ENCODE data around the gene NECTIN1. TPM values are rescaled to one million over a fixed set of nuclear protein-coding genes. Genes with fewer than 3 reads are reported as not detected.

Gene NECTIN1
- total RNA-seq, 1 experiment from 2014 or later: 19.9 TPM

DNA sequence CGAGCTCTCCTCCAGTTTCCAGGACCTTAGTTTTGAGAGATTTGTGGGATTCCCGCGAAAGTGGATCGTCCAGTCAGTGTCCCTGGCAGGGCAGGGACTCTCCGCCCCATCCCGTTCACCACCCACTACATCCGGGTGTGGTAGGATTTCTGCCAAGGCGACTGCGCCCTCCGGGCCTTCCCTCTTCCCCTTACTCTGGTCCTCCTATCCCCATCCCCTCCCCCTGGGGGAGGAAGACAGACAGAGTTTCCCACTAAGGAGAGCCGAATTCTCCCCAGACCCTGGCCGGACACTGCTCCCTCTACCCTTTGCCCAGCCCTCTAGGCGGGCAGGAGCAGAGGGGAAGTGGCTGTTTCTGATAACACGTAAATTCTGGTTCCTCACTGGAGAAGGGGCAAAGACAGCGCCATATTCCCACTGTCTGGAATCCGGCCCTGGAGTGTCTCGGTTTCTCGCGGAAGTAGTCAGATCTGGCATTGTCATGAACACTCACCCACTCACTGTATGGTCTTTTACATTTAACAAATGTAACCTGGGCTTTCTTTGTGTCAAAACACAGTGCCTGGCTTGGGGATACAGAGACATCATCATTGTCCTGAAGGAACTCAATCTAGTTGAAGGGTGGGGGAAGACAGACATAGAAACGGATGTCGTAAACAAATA, 1.1 kb upstream of the NECTIN1 start:
- H3K9ac ChIP-seq (ENCODE audit: low read length): peak overlapping the region; percentile 68
- TSS peak; percentile 41 for BruUV-seq (replicated peaks)
- TF ChIP-seq, protein P1, sequence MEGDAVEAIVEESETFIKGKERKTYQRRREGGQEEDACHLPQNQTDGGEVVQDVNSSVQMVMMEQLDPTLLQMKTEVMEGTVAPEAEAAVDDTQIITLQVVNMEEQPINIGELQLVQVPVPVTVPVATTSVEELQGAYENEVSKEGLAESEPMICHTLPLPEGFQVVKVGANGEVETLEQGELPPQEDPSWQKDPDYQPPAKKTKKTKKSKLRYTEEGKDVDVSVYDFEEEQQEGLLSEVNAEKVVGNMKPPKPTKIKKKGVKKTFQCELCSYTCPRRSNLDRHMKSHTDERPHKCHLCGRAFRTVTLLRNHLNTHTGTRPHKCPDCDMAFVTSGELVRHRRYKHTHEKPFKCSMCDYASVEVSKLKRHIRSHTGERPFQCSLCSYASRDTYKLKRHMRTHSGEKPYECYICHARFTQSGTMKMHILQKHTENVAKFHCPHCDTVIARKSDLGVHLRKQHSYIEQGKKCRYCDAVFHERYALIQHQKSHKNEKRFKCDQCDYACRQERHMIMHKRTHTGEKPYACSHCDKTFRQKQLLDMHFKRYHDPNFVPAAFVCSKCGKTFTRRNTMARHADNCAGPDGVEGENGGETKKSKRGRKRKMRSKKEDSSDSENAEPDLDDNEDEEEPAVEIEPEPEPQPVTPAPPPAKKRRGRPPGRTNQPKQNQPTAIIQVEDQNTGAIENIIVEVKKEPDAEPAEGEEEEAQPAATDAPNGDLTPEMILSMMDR (conservative IDR thresholded peaks at IDR 0.05; ENCODE audit: low read depth, low read length): no peak

DNA sequence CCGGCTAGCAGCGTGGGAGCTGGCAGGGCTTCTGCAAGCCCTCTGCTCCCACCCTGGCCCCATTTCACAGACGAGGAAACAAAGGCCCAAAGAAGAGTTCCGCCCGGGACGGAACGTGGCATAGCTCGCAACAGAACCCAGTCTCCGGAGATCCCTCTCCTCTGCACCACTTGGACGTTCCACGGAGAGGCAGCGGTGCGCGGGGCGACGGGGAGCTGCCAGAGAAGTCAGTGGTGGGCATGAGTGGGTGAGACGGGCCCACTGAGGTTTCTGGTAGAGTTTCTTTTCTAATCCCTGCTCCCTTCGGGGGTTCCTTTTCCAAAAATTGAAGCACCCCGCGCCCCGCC, 554 bp upstream of the NECTIN1 start:
- peak; percentile 6 for ATAC-seq
- H3K79me2 ChIP-seq (ENCODE audit: low read length): peaks cover 39% of the 10 kb centered on the region
- no peaks in the 10 kb centered on the region for H3K36me3 ChIP-seq (ENCODE audit: low read depth, low read length)
- POLR2A ChIA-PET (ENCODE audit: unreplicated experiment): interaction anchor here (0.6 kb wide), 3 partner anchors 9 to 1728 kb away, joined by 3 read pairs; no protein-coding TSS in a partner anchor
- H3K9me2 ChIP-seq (replicated peaks; ENCODE audit: low read length): no peaks in the 10 kb centered on the region
- peak overlapping the region; percentile 100 for H3K4me2 ChIP-seq (ENCODE audit: low read length)
- peak overlapping the region; percentile 30; the same call in 1 of the 2 replicates for H3K27ac ChIP-seq (ENCODE audit: low read length)
- H3K4me3 ChIP-seq (ENCODE audit: low read length): peak overlapping the region; percentile 97
- H3K9ac ChIP-seq (ENCODE audit: low read length): peak overlapping the region; percentile 68
- H2AFZ ChIP-seq (ENCODE audit: low read length): peak overlapping the region; percentile 99
- H3K9me3 ChIP-seq (ENCODE audit: low read length): no peaks in the 10 kb centered on the region
- CTCF ChIA-PET: interaction anchor here (0.5 to 1.2 kb wide), 6 partner anchors 9 to 369 kb away, joined by 3 to 5 read pairs (median 4); no protein-coding TSS in a partner anchor
- DNase-seq: no peak
- TF ChIP-seq EZH2 (IDR thresholded peaks at IDR 0.05; ENCODE audit: low read length, unreplicated experiment) (no peak), EZH2phosphoT487 (IDR thresholded peaks at IDR 0.05; ENCODE audit: borderline replicate concordance, low read length) (no peak)
- TF ChIP-seq, protein P1 (conservative IDR thresholded peaks at IDR 0.05; ENCODE audit: low read depth, low read length): no peak; the same call in 1 of the 2 replicates
- no TSS peak for BruUV-seq (replicated peaks)
- intact Hi-C loops (cut with micrococcal nuclease): loop anchor here (1.0 to 10.0 kb wide), 3 partner anchors 63 to 248 kb away; no protein-coding TSS in a partner anchor
- peaks cover 22% of the 10 kb centered on the region for H3K4me1 ChIP-seq (ENCODE audit: insufficient read depth, low read length)
- H3F3A ChIP-seq (ENCODE audit: low read length, unreplicated experiment): no peaks in the 10 kb centered on the region
- peaks cover 30% of the 10 kb centered on the region; the same call in 1 of the 2 replicates for H4K20me1 ChIP-seq (ENCODE audit: low read length)
- no peaks in the 10 kb centered on the region for H3K27me3 ChIP-seq (ENCODE audit: low read length)

More for the DNA sequence above, 1.1 kb upstream of the NECTIN1 start:
- no peaks in the 10 kb centered on the region for H3K27me3 ChIP-seq (ENCODE audit: low read length)
- CTCF ChIA-PET: interaction anchor here (0.6 kb wide), 2 partner anchors 9 to 48 kb away, joined by 3 to 4 read pairs; no protein-coding TSS in a partner anchor
- H3K9me3 ChIP-seq (ENCODE audit: low read length): no peaks in the 10 kb centered on the region
- H3K27ac ChIP-seq (ENCODE audit: low read length): peak overlapping the region; percentile 30; the same call in 1 of the 2 replicates
- H2AFZ ChIP-seq (ENCODE audit: low read length): peak overlapping the region; percentile 99
- intact Hi-C loops (cut with micrococcal nuclease): loop anchor here (1.0 to 10.0 kb wide), 3 partner anchors 64 to 249 kb away; no protein-coding TSS in a partner anchor
- H4K20me1 ChIP-seq (ENCODE audit: low read length): peaks cover 25% of the 10 kb centered on the region; the same call in 1 of the 2 replicates
- ATAC-seq (peak; percentile 32), DNase-seq (peak; percentile 80)
- H3K9me2 ChIP-seq (replicated peaks; ENCODE audit: low read length): no peaks in the 10 kb centered on the region
- H3K36me3 ChIP-seq (ENCODE audit: low read depth, low read length): no peaks in the 10 kb centered on the region
- H3K4me1 ChIP-seq (ENCODE audit: insufficient read depth, low read length): peaks cover 22% of the 10 kb centered on the region
- H3K79me2 ChIP-seq (ENCODE audit: low read length): peaks cover 34% of the 10 kb centered on the region
- peak overlapping the region; percentile 100 for H3K4me2 ChIP-seq (ENCODE audit: low read length)
- H3K4me3 ChIP-seq (ENCODE audit: low read length): peak overlapping the region; percentile 97
- POLR2A ChIA-PET (ENCODE audit: unreplicated experiment): interaction anchor here (0.6 kb wide), 1 partner anchor 1727 kb away, joined by 3 read pairs; no protein-coding TSS in a partner anchor
- H3F3A ChIP-seq (ENCODE audit: low read length, unreplicated experiment): no peaks in the 10 kb centered on the region

All from PC-3 (cell line).